T-helper 2 cell treated with Interferon-gamma antibody and Interleukin-4, amounts not matched to agents 100 ng/mL and 5 ng/mL, for 36 hours (primary cell): ENCODE results near the gene KIF4B. TPM values are rescaled to one million over a fixed set of nuclear protein-coding genes. Genes with fewer than 3 reads are reported as not detected.
"Not testable (repeated sequence)": the region's sequence is repeated elsewhere in the genome, so short reads cannot be mapped to it uniquely, and the experiment has no call there.

Source experiments
- intact Hi-C: fragments of 100-400 bp; cut with micrococcal nuclease; formaldehyde crosslinking; loops from one replicate; pipeline ENCODE4 v1.15.1; 2023
- total RNA-seq: library from RNA; stranded (reverse); gene quantifications from 2 replicates; pipeline ENCODE4 v1.2.3, GENCODE V29; 2022

KIF4B gene
- total RNA-seq, 1 donor from 2014 or later, result 0.07 TPM

DNA sequence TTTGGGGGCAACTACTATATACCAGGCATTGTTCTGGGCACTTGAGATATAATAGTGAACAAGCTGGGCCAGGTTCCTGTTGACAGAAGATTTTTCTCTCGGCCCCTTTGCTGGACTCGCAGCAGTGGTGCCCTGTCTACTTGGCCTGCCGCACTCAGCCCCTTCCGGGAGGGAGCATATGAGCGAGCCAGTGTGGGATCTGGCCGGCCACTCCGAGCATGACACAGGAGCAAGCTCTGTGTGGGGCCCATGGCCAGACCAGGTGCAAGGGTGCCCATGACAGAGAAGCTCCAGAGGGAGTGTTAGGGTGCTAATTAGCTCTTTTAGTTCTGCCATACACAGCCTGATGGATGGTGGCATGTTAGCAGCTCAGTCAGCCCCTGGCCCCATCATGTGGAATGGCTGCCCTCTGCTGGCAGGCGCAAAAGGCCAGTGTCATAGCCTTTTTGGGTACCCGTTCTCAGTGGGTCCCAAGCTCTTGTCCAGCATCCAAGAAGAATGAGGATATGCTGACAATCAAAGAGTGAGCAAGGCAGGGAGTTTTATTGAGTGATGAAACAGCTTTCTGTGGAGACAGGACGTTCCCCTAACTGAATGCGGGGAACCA lies 9.3 kb upstream of the KIF4B start:
- intact Hi-C loops, result loop anchor here (1.0 to 2.0 kb wide), 2 partner anchors 59 to 353 kb away; no protein-coding TSS in a partner anchor

DNA sequence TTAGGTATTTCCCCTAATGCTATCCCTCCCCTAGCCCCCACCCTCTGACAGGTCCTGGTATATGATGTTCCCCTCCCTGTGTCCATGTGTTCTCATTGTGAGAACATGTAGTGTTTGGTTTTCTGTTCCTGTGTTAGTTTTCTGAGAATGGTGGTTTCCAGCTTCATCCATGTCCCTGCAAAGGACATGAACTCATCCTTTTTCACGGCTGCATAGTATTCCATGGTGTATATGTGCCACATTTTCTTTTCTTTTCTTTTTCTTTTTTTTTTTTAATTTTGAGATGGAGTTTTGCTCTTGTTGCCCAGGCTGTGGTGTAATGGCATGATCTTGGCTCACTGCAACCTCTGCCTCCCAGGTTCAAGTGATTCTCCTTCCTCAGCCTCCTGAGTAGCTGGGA lies 7.3 kb upstream of the KIF4B start:
- intact Hi-C loops, result not testable (repeated sequence)

DNA sequence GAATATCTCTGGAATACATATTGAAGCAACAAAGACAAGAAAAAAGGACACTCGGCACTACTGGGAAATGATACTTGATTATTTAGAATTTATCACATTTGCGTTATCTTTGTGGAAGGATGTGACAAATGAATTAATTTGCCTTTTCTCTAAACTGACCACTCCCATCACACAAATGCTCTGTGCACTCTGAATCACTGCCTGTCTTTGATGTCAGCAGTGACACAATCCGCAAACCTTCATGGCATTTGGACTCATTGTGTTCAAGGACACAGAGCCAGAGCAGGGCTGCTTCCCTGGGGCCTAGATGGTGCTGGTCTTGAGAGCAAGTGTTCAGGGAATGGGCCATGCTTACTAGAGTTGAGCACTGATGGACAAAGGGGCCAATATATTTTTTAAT lies 4.9 kb upstream of the KIF4B start:
- intact Hi-C loops, result no loop called here

DNA sequence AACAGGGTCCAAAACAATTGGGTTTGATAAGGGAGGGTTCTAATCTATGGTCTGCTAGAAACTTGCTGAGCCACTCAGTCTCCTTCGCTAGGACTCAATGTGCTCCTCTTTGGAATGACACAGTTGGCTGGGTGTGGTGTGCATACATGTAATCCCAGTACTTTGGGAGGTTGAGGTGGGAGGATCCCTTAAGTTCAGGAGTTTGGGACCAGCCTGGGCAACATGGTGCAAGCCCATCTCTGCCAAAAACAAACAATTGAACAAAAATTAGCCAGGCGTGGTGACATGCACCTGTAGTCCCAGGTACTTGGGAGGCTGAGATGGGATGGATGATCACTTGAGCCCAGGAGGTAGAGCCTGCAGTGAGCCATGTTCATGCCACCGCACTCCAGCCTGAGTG lies 2.7 kb upstream of the KIF4B start:
- intact Hi-C loops, result no loop called here

DNA sequence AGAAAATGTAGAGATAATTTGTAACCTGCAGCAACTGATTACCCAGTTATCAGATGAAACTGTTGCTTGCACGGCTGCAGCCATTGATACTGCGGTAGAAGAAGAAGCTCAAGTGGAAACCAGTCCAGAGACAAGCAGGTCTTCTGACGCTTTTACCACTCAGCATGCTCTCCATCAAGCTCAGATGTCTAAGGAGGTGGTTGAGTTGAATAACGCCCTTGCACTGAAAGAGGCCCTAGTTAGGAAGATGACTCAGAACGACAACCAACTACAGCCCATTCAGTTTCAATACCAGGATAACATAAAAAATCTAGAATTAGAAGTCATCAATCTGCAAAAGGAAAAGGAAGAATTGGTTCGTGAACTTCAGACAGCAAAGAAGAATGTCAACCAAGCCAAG lies 1.7 kb downstream of the KIF4B start:
- intact Hi-C loops, result no loop called here

DNA sequence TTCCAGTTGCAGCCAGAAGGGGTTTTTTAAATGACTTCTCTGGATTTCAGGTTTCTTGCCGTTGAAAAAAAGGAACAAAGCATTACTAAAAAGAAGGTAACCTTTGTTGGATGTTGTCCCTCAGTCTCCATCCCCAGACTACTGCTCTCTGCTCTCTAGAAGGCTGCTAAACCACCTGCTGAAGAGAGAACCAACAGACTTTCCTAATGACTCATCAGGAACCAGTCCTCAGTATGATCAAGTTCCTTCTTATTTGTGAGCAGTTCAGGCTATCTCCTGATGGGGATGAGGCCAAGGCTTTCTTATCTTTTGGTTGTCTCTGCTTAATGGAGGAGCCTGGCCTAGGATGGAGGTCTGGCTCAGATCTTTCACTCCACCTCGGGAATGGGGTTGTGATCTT lies 4.1 kb downstream of the KIF4B start:
- intact Hi-C loops, result no loop called here

DNA sequence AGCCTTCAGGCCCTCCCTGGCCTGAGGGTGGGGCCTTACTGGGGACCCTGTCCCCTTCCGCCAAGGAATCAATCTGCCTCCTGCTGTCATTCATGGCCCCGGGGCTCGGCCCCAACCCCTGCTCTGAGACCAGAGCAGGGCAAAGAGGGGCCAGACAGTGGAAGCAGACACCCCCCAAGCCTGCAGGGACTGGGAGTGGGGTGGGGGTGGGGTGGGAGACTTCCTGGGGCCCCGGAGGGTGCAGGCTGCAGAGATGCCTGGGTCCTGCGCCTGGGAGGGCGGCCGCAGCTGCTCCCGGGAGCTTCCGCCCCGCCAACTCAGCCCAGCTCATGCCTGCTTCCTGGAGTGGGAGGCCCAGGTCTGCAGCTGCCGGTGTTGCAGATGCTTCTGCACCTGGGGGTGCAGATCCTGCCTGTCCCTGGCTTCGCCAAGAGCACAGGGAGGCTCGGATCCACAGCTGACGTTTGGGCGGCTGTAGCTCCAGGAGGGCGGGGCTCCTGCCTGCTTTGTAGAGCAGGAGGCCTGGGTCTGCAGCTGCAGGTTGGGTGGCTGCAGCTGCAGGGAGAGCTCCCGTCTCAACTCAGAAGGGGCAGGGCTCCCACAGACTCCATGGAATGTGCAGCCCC lies 6.2 kb downstream of the KIF4B start:
- intact Hi-C loops, result no loop called here

DNA sequence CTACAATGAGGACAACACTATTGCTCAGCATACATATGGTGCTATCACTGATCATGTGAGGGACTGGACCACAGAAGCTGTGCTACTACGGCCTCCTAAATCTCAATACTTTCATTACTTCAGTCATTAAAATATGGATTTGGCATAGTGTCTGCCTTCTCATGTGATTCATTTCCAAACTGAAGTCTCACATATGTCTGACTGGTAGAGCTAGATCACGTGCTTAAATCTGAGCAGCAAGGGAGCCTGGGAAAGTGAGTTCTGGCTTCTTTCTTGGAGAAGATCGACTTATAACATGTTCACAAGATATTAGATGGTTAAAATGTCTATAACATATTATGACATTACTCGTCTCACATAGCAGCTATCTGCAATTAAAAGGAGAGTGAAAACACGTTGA lies 8.3 kb downstream of the KIF4B start:
- intact Hi-C loops, result no loop called here

DNA sequence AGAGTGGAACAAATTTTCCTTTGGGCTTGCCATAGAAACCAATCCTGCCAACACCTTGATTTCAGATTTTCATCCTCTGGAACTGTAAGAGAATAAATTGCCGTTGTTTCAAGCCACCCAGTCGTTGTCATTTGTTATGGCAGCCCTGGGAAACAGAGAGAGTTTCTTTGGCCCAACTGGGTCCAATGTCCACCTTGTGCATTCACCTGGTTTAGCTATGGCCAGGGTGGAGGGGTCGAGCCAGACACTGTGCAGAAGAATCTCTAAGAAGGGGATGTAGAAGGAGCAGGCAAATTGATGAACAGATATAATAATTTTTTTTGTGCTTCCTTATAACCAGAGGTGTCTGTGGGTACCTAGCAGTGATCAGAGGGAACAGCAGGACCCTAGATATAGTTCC lies 9.8 kb downstream of the KIF4B start:
- intact Hi-C loops, result no loop called here

DNA sequence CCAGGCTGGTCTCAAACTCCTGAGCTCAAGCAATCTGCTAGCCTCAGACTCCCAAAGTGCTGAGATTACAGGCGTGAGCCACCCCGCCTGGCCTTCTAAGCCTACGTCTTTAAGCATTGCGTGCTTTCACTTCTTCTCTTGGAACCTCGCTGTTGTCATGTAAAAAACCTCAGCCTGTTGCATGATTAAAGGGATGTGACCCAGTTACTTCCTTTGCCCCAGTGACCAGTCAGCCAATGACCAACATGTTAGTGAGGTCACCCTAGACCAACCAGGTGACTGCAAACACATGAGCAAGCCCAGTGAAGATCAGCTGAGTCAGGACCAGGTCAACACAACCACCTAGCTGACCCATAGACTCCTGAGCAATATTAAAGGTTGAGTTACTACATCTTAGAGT lies 10.5 kb downstream of the KIF4B start:
- intact Hi-C loops, result no loop called here

DNA sequence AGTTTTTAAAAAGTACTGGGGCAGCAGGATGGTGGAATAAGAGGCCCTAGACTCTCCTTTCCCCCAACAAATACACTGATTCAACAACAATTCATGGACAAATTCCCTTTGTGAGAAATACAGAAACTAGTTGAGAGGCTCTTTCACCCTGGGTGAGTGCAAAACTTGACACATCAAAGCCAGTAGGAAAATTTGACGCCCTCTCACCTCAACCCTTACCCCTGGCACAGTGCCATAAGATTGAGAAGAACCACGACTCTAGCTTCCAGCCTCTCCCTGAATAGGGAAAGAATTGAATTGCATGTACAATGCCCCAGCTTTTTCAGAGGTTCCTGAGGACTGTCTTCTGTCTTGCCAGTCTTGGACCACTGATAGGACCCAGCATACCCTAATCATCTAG lies 12.3 kb downstream of the KIF4B start:
- intact Hi-C loops, result no loop called here

DNA sequence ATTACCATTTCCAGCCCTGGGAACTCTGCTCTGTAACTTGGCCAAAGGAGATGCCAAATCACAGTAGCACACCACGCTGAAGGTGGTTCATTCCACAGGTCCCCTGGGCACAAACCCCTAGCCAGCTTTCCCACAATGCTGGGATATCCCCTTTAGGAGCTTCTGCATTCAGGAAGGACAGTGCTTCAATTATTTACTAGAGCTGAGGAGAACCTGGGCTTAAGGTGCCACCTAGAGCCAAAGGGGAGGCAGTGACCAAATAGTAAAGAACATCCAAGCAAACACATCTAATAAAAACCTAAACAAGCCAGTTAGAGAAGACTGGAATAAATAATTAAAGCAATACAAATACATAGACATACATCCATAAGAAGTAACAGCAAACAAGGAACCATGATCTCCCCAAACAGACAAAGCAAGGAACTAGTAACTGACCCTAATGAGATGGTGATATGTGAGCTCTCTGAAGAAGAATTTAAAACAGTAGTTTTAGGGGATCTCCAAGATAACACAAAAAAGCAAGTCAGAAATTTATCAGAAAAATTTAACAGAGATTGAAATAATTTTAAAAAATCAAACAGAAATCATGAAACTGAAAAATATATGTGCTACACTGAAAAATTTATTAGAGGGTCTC lies 14.6 kb downstream of the KIF4B start:
- intact Hi-C loops, result no loop called here

DNA sequence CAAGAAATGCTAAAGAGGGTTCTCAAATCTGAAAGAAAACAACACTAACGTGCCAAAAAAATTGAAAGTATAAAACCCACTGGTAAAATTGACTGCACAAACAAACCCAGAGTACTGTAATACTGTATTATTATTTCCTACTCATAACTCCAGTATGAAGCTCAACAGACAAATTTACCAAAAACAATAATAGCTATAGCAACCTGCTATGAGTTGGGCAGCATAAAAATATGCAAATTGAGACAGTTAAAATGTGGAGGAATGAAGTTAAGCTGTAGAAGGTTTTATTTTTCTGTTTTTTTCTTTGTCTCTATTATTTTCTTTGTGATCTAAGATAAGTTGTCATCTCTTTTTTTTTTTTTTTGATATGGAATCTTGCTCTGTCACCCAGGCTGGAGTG lies 15.7 kb downstream of the KIF4B start:
- intact Hi-C loops, result no loop called here

DNA sequence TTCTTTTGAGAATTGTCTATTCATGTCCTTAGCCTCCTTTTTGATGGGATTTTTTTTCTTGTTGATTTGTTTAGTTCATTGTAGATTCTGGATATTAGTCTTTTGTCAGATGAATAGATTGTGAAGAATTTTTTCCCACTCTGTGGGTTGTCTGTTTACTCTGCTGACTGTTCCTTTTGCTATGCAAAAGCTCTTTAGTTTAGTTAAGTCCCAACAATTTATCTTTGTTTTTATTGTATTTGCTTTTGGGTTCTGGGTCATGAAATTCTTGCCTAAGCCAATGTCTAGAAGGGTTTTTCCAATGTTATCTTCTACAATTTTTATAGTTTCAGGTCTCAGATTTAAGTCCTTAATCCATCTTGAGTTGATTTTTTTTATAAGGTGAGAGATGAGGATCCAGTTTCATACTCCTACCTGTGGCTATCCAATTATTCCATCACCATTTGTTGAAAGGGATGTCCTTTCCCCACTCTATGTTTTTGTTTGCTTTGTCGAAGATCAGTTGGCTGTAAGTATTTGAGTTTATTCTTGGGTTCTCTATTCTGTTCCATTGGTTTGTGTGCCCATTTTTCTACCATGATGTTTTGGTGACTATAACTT lies 20.7 kb downstream of the KIF4B start:
- intact Hi-C loops, result not testable (repeated sequence)

DNA sequence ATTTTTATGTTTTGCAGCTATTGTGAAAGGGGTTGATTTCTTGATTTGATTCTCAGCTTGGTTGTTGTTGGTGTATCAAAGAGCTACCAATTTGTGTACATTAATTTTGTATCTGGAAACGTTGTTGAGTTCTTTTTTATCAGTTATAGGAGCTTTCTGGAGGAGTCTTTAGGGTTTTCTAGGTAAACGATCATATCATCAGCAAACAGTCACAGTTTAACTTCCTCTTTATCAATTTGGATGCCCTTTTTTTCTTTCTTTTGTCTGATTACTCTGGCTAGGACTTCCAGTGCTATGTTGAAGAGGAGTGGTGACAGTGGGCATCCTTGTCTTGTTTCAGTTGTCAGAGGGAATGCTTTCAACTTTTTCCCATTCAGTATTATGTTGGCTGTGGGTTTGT lies 21.5 kb downstream of the KIF4B start:
- intact Hi-C loops, result not testable (repeated sequence)

DNA sequence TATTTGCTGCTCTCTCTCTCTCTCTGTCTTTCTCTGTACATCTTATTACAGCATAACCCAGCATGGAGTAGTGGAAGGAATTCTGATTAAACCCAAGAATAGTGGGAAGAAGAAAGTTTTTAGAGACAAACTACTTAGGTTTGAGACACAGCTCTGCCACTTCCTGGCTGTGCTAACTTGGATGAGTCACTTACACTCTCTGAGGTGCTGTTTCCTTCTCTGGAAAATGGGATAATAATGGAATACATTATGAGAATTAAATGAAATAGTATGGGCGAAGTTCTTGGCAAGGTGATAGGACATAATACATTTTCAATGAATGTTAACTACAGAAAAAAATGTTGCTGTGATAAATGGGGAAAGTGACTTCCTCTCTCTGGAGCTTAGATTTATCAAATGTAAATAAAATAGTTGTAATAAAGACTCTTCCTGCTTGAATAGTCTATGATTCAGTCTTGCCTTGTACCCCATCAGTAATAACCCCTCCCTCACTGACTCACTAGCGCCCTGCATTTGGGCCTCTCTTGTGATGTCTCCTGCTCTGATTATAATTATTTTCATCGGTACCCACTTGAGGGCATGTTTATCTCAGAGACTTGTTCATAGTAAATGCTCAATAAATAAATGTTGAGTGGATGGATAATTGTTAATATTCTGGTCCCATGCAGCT lies 27.6 kb downstream of the KIF4B start:
- intact Hi-C loops, result no loop called here

DNA sequence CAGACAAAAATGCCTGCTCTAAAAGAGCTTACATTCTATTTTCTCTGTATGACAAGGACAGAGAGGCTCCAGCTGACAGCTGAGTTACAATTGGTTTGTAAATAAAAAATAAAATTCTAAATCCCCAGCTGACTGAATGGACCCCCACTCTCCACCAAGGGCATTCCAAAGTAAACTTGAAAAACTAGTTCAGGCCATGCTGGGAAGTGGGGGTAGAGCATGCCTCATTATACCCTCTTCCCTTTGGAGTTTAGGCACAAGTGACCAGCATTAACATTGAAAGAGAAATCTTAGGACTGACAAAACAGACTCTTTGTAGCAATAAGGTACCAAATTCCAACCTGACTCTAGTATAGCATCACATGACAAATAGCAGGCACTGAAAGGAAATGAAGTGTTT lies 31.0 kb downstream of the KIF4B start:
- intact Hi-C loops, result no loop called here

DNA sequence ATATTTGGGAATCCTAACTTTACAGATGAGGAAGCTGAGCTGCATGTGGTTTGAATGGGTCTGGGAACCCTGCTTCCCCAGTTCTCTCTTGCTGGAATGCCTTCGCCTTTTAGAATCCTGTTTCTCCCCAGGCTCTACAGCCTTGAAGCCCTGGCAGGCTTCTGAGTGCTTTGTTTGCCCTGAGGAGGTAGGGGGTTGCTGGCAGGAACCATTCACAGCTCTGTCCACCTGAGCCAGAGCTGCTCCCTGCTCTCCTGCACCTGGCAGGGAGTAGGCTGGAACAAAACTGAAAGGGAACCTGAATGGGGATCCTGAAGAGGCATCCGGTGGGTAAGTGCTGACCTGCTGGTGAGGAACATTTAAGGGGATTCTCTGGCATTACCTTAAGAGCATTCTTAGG lies 33.0 kb downstream of the KIF4B start:
- intact Hi-C loops, result no loop called here

DNA sequence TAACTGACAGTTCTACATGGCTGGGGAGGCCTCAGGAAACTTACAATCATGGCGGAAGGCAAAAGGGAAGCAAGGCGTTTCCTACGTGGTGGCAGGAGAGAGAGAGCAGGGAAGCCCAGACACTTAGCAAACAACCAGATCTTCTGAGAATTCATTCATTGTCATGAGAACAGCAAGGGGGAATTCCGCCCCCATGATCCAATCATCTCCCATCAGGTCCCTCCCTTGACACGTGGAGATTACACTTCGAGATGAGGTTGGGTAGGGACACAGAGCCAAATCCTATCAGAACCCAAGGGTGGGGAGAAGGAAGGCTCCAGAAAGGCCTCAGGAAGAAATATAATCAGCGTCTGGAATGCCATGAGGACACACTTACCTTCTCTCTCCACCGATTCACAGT lies 34.3 kb downstream of the KIF4B start:
- intact Hi-C loops, result no loop called here

DNA sequence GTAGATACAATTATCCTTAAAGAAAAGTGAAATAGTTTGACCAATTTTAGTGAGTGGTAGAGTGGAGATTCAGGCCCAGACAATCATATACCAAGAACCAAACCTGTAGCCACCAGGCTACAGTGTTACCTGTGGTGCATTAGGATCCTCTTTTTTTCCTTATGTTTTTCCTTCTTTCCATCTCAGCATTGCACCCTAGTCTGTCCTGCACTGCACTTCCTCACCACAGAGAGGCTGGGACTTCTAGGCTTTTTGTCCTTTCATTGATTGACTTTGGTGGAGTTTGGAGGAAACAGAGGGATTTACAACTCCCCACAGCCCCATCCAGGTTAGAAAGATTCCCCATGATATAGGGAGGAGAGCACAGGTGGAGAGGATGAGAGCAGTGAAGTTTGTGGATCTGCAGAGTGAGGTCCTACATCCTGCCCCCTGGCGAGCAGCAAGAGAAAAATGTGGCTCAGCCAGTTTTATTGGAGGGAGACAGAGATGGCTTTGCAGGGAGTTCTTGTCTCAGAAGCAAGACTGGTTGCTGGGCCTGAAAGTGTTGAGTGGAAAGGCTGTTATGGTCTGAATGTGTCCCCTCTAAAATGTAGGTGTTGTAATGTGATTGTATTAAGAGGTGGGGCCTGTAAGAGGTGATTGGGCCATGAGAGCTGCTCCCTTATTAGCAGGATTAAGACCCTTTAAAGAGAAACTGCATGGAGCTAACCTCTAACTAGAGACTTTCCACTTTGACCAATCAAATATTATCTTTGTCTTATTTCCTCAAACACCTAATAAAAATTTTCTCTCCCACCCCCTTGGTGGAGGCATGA lies 36.2 kb downstream of the KIF4B start:
- intact Hi-C loops, result no loop called here

DNA sequence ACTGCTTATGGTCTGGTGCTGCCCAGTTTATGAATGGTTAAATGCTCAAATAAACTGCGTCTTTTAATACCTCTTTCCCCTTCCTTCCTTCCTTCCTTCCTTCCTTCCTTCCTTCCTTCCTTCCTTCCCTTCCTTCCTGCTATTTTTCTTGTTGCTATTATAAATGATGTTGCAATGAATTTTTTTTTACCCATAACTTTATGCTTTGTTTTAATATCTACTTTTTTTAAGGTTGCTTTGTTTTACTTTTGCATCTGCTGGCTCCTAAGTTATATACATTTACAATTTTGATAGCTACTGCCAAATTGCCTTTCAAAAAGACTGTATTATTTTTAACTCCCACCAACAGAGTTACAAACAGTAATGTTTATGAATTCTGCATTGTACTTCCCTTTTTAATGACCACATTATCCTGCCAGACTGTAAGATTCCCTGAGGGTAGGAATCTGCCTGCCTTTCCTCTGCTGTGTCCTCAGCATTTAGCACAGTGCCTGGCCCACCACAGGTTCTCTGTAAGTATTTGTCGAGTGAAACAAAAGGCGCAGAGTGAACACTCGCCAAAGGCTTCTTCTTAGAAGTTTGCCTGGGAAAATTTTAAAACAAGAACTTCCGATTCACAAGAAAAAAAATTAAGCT lies 36.9 kb downstream of the KIF4B start:
- intact Hi-C loops, result no loop called here
